D721Med (cell line): ENCODE data around the gene MTHFS.
"Not testable (repeated sequence)": the region's sequence is repeated elsewhere in the genome, so short reads cannot be mapped to it uniquely, and the experiment has no call there.

Source experiments
- DNase-seq: peaks from one replicate; pipeline ENCODE4 v3.0.0; 2011; ENCODE audit warnings: low spot score; ENCODE audit not compliant: insufficient read length
- FAIRE-seq: peaks from 2 replicates; lab custom pipeline; 2011; peaks lifted over from hg19 to GRCh38; lab: Jason Lieb, UNC
- CTCF ChIP-seq: IDR thresholded peaks from 2 replicates; pipeline ENCODE4 v1.5.1; 2012; ENCODE audit warnings: mild to moderate bottlenecking, control low read depth; ENCODE audit not compliant: insufficient read depth; ENCODE audit errors: missing control alignments

Gene MTHFS

GRCh38 chr15:79914728-79915127, 17.9 kb upstream of the MTHFS start:
- no peak for TF ChIP-seq CTCF
- DNase-seq (no peak), FAIRE-seq (no peak)

GRCh38 chr15:79909556-79910335, 12.9 kb upstream of the MTHFS start:
- not testable (repeated sequence) for DNase-seq, FAIRE-seq

- FAIRE-seq: no peak
These were observed 7.5 kb upstream of the MTHFS start for GRCh38 chr15:79904271-79904670.

GRCh38 chr15:79903626-79904025, 6.8 kb upstream of the MTHFS start:
- TF ChIP-seq CTCF: no peak
- FAIRE-seq (no peak), DNase-seq (no peak)

More at GRCh38 chr15:79904271-79904670, 7.5 kb upstream of the MTHFS start:
- DNase-seq: no peak
- no peak for TF ChIP-seq CTCF

- DNase-seq (no peak), FAIRE-seq (no peak)
- TF ChIP-seq CTCF: no peak
These were observed 6.3 kb upstream of the MTHFS start for GRCh38 chr15:79903144-79903543.

GRCh38 chr15:79901958-79902357, 5.1 kb upstream of the MTHFS start:
- no peak for DNase-seq
- no peak for FAIRE-seq
- TF ChIP-seq CTCF: no peak

- not testable (repeated sequence) for DNase-seq, FAIRE-seq
These were observed 4.1 kb upstream of the MTHFS start for GRCh38 chr15:79900818-79901378.

- no peak for DNase-seq
- no peak for TF ChIP-seq CTCF
- no peak for FAIRE-seq
These were observed 3.3 kb upstream of the MTHFS start for GRCh38 chr15:79900087-79900486.

GRCh38 chr15:79898786-79899185, 2.0 kb upstream of the MTHFS start:
- not testable (repeated sequence) for FAIRE-seq, DNase-seq
